HepG2 (cell line): ENCODE measurements around the gene NT5C3B. TPM values are rescaled to one million over a fixed set of nuclear protein-coding genes. Genes with fewer than 3 reads are reported as not detected.

Experiments used
- AFF4 ChIP-seq: sonication (generic); formaldehyde crosslinking; IDR thresholded peaks from 2 replicates; pipeline ENCODE4 v1.4.0; 2020; ENCODE audit warnings: missing genetic modification reagents
- CSRNP1 ChIP-seq: sonication (generic); formaldehyde crosslinking; IDR thresholded peaks from 2 replicates; pipeline ENCODE4 v1.8.1; 2023; ENCODE audit warnings: mild to moderate bottlenecking, missing genetic modification reagents
- ELK4 ChIP-seq: sonication (generic); formaldehyde crosslinking; IDR thresholded peaks from 2 replicates; pipeline ENCODE4 v1.9.0; 2021; ENCODE audit warnings: missing genetic modification reagents, borderline replicate concordance
- GPN1 ChIP-seq: sonication (generic); formaldehyde crosslinking; IDR thresholded peaks from 2 replicates; pipeline ENCODE4 v1.5.1; 2020; ENCODE audit warnings: missing genetic modification reagents, borderline replicate concordance
- HMGXB3 ChIP-seq: sonication (generic); formaldehyde crosslinking; IDR thresholded peaks from 2 replicates; pipeline ENCODE4 v1.4.0; 2020; ENCODE audit warnings: missing genetic modification reagents, borderline replicate concordance
- MYC ChIP-seq: sonication (generic); formaldehyde crosslinking; IDR thresholded peaks from 2 replicates; pipeline ENCODE4 v1.9.0; 2021; ENCODE audit warnings: missing genetic modification reagents, borderline replicate concordance
- NFE2L1 ChIP-seq: sonication (generic); formaldehyde crosslinking; IDR thresholded peaks from 2 replicates; pipeline ENCODE4 v1.4.0; 2020; ENCODE audit warnings: missing genetic modification reagents, mild to moderate bottlenecking, borderline replicate concordance
- TFAP4 ChIP-seq: sonication (generic); IDR thresholded peaks from 2 replicates; pipeline ENCODE4 v1.6.1; 2016; ENCODE audit warnings: low read depth, borderline replicate concordance
- TFE3 ChIP-seq: IDR thresholded peaks from 2 replicates; pipeline ENCODE4 v1.6.1; 2016
- ZNF234 ChIP-seq: sonication (generic); formaldehyde crosslinking; conservative IDR thresholded peaks from 2 replicates; pipeline ENCODE4 v1.5.1; 2020; ENCODE audit warnings: mild to moderate bottlenecking, missing genetic modification reagents
- ZNF615 ChIP-seq: sonication (generic); formaldehyde crosslinking; IDR thresholded peaks from 2 replicates; pipeline ENCODE4 v1.5.0; 2020; ENCODE audit warnings: mild to moderate bottlenecking, missing genetic modification reagents, borderline replicate concordance
- ZNF629 ChIP-seq: sonication (generic); formaldehyde crosslinking; conservative IDR thresholded peaks from 2 replicates; pipeline ENCODE4 v1.5.0; 2020; ENCODE audit warnings: missing genetic modification reagents
- ZNF672 ChIP-seq: sonication (generic); formaldehyde crosslinking; IDR thresholded peaks from 2 replicates; pipeline ENCODE4 v1.8.1; 2022; ENCODE audit warnings: missing genetic modification reagents
- polyA plus RNA-seq, 8 experiments: library from polyadenylated mRNA; depleted of rRNA in 3 of 8; stranded (reverse) in 7 of 8; unstranded in 1 of 8; fragments of >200 nt; fragmentation: Illumina TruSeq in 4 of 8; extraction: Trizol in 4 of 8; gene quantifications; 2 replicates each; pipeline versions ENCODE4 v1.2.1 to v1.2.3, GENCODE V29; 2011 to 2016; ENCODE audit warnings: low read depth in 4 of 8, missing spikeins in 1 of 8, mixed read lengths in 1 of 8; ENCODE audit not compliant: insufficient read depth in 1 of 8
- total RNA-seq, 5 experiments: library from RNA; depleted of rRNA; stranded (reverse); fragments of >200 nt; fragmentation: Illumina TruSeq; extraction: Trizol; gene quantifications; 2 replicates each; pipeline ENCODE4 v1.2.3, GENCODE V29; 2016; ENCODE audit warnings: low read depth in 1 of 5

Gene NT5C3B
- total and polyA plus RNA-seq, 2 of the 13 experiments (the other 11 are each of a cell fraction or from before 2014, with no cell fraction given), result 104 to 126 TPM

- TF ChIP-seq HMGXB3 (CRISPR knock-in tag) (0 out of 2 replicates have a peak, but pooled peaks have one; percentile 35), GPN1 (CRISPR knock-in tag) (no peak), CSRNP1 (peak; percentile 79; the same call in 1 of the 2 replicates), ZNF615 (CRISPR knock-in tag) (peak; percentile 69; the same call in 1 of the 2 replicates), MYC (peak; percentile 71), ZNF672 (CRISPR knock-in tag) (no peak), ELK4 (CRISPR knock-in tag) (no peak), TFAP4 (peak; percentile 60; the same call in 1 of the 2 replicates), AFF4 (peak; percentile 67; the same call in 1 of the 2 replicates), NFE2L1 (CRISPR knock-in tag) (no peak), ZNF629 (peak; percentile 50; the same call in 1 of the 2 replicates), ZNF234 (peak; percentile 90; the same call in 1 of the 2 replicates), TFE3 (CRISPR knock-in tag) (no peak; the same call in 1 of the 2 replicates)
Measured at GRCh38 chr17:41864836-41865595, 29.0 kb upstream of the NT5C3B start, which contains the start of gene KLHL11 (continued).
